ENCODE data around the gene MAK. TPM values are rescaled to one million over a fixed set of nuclear protein-coding genes. Genes with fewer than 3 reads are reported as not detected.

MAK gene
- total RNA-seq, 1 experiment from 2014 or later: 0.22 TPM

DNA sequence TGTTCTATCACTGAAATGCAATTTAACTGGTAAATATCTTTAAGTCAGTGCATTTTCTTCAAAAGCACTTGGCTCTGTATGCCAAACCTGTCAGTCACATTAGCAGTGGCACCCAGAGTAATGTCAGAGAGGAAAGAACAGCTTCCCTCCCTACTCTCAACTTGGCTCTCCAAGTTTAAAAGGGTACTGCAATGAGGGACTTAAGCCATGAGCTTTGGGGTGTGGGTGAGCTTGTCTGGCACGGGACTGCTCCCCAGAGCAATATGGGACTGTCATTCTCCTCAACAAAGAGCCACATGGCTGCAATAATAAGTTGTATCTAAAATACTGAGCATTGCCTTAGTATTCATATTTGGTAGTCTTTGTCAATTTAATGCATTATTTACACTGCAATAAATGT lies 39.5 kb upstream of the MAK start:
- H3K9me2 ChIP-seq (ENCODE audit: insufficient read depth): no peaks in the 10 kb centered on the region
- H3K4me2 ChIP-seq (ENCODE audit: low read length): no peak overlapping the region
- ATAC-seq: no peak
- no peaks in the 10 kb centered on the region for H3K79me2 ChIP-seq (ENCODE audit: insufficient read depth, low read length)
- no peak overlapping the region for H3K4me3 ChIP-seq (replicated peaks in 1 of 2; ENCODE audit: low read depth in 1 of 2, low read length in 2 of 2)
- RAD21 ChIA-PET (ENCODE audit: low non-redundant PET in 1 of 2, low total read pairs in 2 of 2, uncharacterized antibody in 2 of 2, unreplicated experiment in 2 of 2): no interaction called here
- H3K36me3 ChIP-seq (ENCODE audit: control insufficient read depth in 1 of 2, insufficient read depth in 2 of 2, low read length in 2 of 2): no peaks in the 10 kb centered on the region
- DNase-seq (ENCODE audit: low read depth, low spot score): no peak
- no peaks in the 10 kb centered on the region for H3K27me3 ChIP-seq (ENCODE audit: insufficient read depth, low read length)
- CTCF ChIA-PET: no interaction called here
- H2AFZ ChIP-seq (ENCODE audit: low read depth, low read length, poor library complexity, severe bottlenecking): no peak overlapping the region
- BruUV-seq (replicated peaks): no TSS peak
- H3K4me1 ChIP-seq (ENCODE audit: control insufficient read depth in 1 of 2, insufficient read depth in 2 of 2, low read length in 2 of 2): no peaks in the 10 kb centered on the region; a peak in 1 of 4 replicates
- intact Hi-C loops (cut with micrococcal nuclease): no loop called here
- no peak overlapping the region for H3K27ac ChIP-seq (ENCODE audit: low read depth, low read length)
- no peak for TF ChIP-seq EZH2phosphoT487 (IDR thresholded peaks at IDR 0.05; ENCODE audit: borderline replicate concordance)
- no peaks in the 10 kb centered on the region for H3K9me3 ChIP-seq (ENCODE audit: control insufficient read depth in 1 of 2, insufficient read depth in 1 of 2, low read depth in 1 of 2, low read length in 2 of 2)
- no peaks in the 10 kb centered on the region for H4K20me1 ChIP-seq (ENCODE audit: insufficient read depth)
- H3K9ac ChIP-seq (ENCODE audit: low read length): no peak overlapping the region
- POLR2A ChIA-PET: no interaction called here

DNA sequence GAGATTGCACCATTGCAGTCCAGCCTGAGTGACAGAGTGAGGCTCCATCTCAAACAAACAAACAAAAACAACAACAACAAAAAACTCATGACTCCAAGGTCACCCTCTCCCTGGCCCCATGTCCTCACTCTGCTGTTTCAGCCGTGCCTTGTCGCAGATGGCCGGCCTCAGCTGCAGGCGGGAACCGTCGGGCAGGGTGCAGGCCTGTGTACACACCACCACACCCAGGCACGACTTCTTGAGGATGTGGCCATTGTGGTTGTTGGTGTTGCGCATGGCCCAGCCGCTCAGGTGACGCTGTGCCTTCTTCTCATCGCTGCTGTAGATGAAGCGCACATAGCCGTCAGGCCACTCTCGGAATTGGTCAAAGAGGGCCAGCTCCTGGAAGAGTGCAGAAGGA lies 38.7 kb upstream of the MAK start:
- H3K27ac ChIP-seq (ENCODE audit: low read depth, low read length): no peak overlapping the region
- no peaks in the 10 kb centered on the region for H3K9me3 ChIP-seq (ENCODE audit: control insufficient read depth in 1 of 2, insufficient read depth in 1 of 2, low read depth in 1 of 2, low read length in 2 of 2)
- no peaks in the 10 kb centered on the region for H3K9me2 ChIP-seq (ENCODE audit: insufficient read depth)
- no peak overlapping the region for H3K9ac ChIP-seq (ENCODE audit: low read length)
- DNase-seq (ENCODE audit: low read depth, low spot score) (no peak), ATAC-seq (no peak)
- ChIA-PET RAD21 (ENCODE audit: low non-redundant PET in 1 of 2, low total read pairs in 2 of 2, uncharacterized antibody in 2 of 2, unreplicated experiment in 2 of 2) (no interaction called here), CTCF (no interaction called here), POLR2A (no interaction called here)
- H3K27me3 ChIP-seq (ENCODE audit: insufficient read depth, low read length): no peaks in the 10 kb centered on the region
- intact Hi-C loops (cut with micrococcal nuclease): no loop called here
- H3K4me3 ChIP-seq (replicated peaks in 1 of 2; ENCODE audit: low read depth in 1 of 2, low read length in 2 of 2): no peak overlapping the region
- no peak overlapping the region for H2AFZ ChIP-seq (ENCODE audit: low read depth, low read length, poor library complexity, severe bottlenecking)
- no peaks in the 10 kb centered on the region for H3K79me2 ChIP-seq (ENCODE audit: insufficient read depth, low read length)
- no TSS peak for BruUV-seq (replicated peaks)
- H3K4me2 ChIP-seq (ENCODE audit: low read length): no peak overlapping the region
- no peaks in the 10 kb centered on the region for H3K36me3 ChIP-seq (ENCODE audit: control insufficient read depth in 1 of 2, insufficient read depth in 2 of 2, low read length in 2 of 2)
- no peak for TF ChIP-seq JUND (IDR thresholded peaks at IDR 0.05)
- no peak for TF ChIP-seq TCF7L2 (IDR thresholded peaks at IDR 0.05; ENCODE audit: borderline replicate concordance, extremely low read depth, insufficient read depth, insufficient read length)
- TF ChIP-seq MAX (IDR thresholded peaks at IDR 0.05): no peak
- no peak for TF ChIP-seq POLR2A (IDR thresholded peaks at IDR 0.05; ENCODE audit: borderline replicate concordance, extremely low read depth, insufficient read depth, insufficient read length)
- TF ChIP-seq CTCF (IDR thresholded peaks at IDR 0.05 in 2 of 3, conservative IDR thresholded peaks at IDR 0.05 in 1 of 3; ENCODE audit: borderline replicate concordance in 1 of 3, insufficient read depth in 1 of 3, low read depth in 2 of 3, low read length in 2 of 3): no peak
- no peak for TF ChIP-seq RAD21 (IDR thresholded peaks at IDR 0.05; ENCODE audit: low read depth)
- TF ChIP-seq SP1 (IDR thresholded peaks at IDR 0.05; ENCODE audit: low read depth): no peak
- H4K20me1 ChIP-seq (ENCODE audit: insufficient read depth): no peaks in the 10 kb centered on the region
- H3K4me1 ChIP-seq (ENCODE audit: control insufficient read depth in 1 of 2, insufficient read depth in 2 of 2, low read length in 2 of 2): no peaks in the 10 kb centered on the region; a peak in 1 of 4 replicates
